Measurements from ENCODE around the gene ARMCX6. TPM values are rescaled to one million over a fixed set of nuclear protein-coding genes. Genes with fewer than 3 reads are reported as not detected.
A peak's percentile ranks its signal among the peaks of the same experiment; 100 is the strongest.
"Not testable (repeated sequence)": the region's sequence is repeated elsewhere in the genome, so short reads cannot be mapped to it uniquely, and the experiment has no call there.

Gene ARMCX6
- total RNA-seq, 1 donor from 2014 or later = 35.6 TPM

GRCh38 chrX:101605146-101605545 lies 12.7 kb downstream of the ARMCX6 start:
- Histone ChIP-seq H3K4me1 (no peaks in the 10 kb centered on the region), H3K9me3 (no peaks in the 10 kb centered on the region), H3K36me3 (no peaks in the 10 kb centered on the region), H3K4me3 (no peak overlapping the region), H3K27me3 (no peaks in the 10 kb centered on the region), H3K27ac (no peak overlapping the region)
- DNase-seq (no peak), ATAC-seq (no peak)
- TF ChIP-seq, protein P1, sequence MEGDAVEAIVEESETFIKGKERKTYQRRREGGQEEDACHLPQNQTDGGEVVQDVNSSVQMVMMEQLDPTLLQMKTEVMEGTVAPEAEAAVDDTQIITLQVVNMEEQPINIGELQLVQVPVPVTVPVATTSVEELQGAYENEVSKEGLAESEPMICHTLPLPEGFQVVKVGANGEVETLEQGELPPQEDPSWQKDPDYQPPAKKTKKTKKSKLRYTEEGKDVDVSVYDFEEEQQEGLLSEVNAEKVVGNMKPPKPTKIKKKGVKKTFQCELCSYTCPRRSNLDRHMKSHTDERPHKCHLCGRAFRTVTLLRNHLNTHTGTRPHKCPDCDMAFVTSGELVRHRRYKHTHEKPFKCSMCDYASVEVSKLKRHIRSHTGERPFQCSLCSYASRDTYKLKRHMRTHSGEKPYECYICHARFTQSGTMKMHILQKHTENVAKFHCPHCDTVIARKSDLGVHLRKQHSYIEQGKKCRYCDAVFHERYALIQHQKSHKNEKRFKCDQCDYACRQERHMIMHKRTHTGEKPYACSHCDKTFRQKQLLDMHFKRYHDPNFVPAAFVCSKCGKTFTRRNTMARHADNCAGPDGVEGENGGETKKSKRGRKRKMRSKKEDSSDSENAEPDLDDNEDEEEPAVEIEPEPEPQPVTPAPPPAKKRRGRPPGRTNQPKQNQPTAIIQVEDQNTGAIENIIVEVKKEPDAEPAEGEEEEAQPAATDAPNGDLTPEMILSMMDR (IDR thresholded peaks at IDR 0.05) = no peak
- intact Hi-C loops (cut with DNase I) = no loop called here

DNA sequence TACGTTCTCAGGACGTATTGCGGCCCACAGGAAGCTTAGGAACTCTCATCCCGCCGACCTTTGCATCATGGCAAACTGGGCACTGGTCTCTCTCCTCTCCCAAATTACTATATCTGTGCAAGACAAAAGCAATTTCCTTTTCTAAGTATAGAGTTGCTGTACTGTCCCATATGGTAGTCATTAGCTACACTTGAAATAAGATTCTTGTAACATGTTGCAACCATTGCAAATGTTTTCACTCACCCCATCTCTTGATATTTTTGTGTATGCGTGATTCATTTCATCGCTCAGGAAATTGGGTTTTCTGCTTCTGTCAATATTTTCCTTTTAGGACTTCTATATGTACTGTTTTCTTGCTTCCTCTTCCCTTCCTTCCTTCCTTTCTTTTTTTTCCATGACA lies 15.7 kb downstream of the ARMCX6 start:
- no peak for ATAC-seq
- Histone ChIP-seq H3K36me3 (no peaks in the 10 kb centered on the region), H3K4me1 (no peaks in the 10 kb centered on the region), H3K27ac (no peak overlapping the region), H3K9me3 (no peaks in the 10 kb centered on the region), H3K27me3 (no peaks in the 10 kb centered on the region), H3K4me3 (no peak overlapping the region)
- intact Hi-C loops (cut with DNase I) = no loop called here
- TF ChIP-seq, protein P1 (IDR thresholded peaks at IDR 0.05) = no peak
- no peak for DNase-seq

DNA sequence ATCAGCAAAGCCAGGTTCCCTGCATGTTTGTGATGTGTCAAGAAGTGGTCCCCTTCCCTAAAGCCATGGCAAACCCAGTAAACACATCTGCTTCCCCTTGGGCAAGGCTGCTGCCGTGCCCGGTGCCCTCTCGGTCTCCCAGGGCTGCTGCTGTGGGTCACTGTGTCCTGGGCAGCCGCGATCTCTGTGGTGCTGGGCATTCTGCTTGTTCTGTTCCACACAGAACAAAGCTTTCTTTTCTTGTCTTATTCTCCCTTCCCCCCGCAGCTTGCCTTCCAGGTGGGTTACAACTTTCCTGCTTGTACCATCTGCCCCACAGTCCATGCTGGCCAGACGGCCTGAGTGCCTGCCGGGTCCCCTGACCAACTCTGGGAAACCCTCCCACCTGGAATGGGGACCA lies 18.2 kb downstream of the ARMCX6 start:
- not testable (repeated sequence) for H3K27me3 ChIP-seq, H3K27ac ChIP-seq, H3K4me3 ChIP-seq, H3K9me3 ChIP-seq, H3K36me3 ChIP-seq, DNase-seq, ATAC-seq, H3K4me1 ChIP-seq
- intact Hi-C loops (cut with DNase I) = loop anchor here (10.0 kb wide), 1 partner anchor 205 kb away; no protein-coding TSS in a partner anchor

DNA sequence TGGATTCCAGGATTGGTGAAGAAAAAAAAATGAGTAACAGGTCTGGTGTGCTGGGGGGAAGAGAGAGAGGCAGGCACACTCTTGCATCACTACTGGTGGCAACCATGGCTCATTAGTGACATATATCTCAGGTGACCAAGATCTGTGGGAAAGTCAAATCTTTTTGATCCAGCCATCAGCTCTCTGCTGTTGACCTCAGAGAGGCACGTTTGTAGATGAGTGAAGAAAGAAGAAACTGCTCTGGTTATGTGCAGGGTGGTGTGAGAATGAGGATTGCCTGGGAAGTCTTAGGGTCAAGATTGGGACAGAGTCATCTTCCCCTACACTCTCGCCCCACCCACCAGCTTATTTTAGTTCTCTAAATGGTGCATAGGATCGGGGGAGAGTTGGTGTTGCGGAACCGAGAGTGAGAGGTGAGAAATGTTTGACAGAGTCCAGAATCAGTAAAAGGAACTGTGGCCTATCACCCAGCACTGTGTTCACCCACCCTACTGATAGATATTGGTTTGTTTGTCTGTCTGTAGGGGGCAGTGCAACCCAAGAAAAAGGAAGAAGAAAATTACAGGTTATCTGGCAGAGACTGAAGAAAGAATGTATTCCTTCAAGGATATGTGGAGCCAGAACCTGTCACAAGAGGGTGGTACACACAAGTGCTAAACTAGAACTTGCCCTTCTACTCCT lies 21.9 kb downstream of the ARMCX6 start:
- Histone ChIP-seq H3K27me3 (no peaks in the 10 kb centered on the region), H3K4me3 (no peak overlapping the region), H3K4me1 (no peaks in the 10 kb centered on the region), H3K9me3 (no peaks in the 10 kb centered on the region), H3K36me3 (no peaks in the 10 kb centered on the region), H3K27ac (no peak overlapping the region)
- ATAC-seq (peak; percentile 90), DNase-seq (no peak)
- TF ChIP-seq, protein P1 (IDR thresholded peaks at IDR 0.05) = peak; percentile 59
- intact Hi-C loops (cut with DNase I) = loop anchor here (10.0 kb wide), 1 partner anchor 209 kb away; no protein-coding TSS in a partner anchor

Other genes starting within 250 kb of the ARMCX6 start
- 34.1 TPM for gene BTK, start 231.8 kb downstream of the ARMCX6 start, total RNA-seq
- gene RPL36A, start 227.0 kb downstream of the ARMCX6 start, total RNA-seq = 133 TPM
- 46.3 TPM for gene GLA, start 210.1 kb downstream of the ARMCX6 start, total RNA-seq
- 67.1 TPM for gene HNRNPH2, start 209.8 kb downstream of the ARMCX6 start, total RNA-seq
- 13.1 TPM for gene ARMCX4, start 132.5 kb downstream of the ARMCX6 start, total RNA-seq
- 21.7 TPM for gene ARMCX1, start 67.5 kb downstream of the ARMCX6 start, total RNA-seq
- 52.6 TPM for gene ARMCX3, start 5.2 kb upstream of the ARMCX6 start, total RNA-seq
- 36.0 TPM for gene ARMCX2, start 41.9 kb upstream of the ARMCX6 start, total RNA-seq